ENCODE results near the gene XBP1.

DNA sequence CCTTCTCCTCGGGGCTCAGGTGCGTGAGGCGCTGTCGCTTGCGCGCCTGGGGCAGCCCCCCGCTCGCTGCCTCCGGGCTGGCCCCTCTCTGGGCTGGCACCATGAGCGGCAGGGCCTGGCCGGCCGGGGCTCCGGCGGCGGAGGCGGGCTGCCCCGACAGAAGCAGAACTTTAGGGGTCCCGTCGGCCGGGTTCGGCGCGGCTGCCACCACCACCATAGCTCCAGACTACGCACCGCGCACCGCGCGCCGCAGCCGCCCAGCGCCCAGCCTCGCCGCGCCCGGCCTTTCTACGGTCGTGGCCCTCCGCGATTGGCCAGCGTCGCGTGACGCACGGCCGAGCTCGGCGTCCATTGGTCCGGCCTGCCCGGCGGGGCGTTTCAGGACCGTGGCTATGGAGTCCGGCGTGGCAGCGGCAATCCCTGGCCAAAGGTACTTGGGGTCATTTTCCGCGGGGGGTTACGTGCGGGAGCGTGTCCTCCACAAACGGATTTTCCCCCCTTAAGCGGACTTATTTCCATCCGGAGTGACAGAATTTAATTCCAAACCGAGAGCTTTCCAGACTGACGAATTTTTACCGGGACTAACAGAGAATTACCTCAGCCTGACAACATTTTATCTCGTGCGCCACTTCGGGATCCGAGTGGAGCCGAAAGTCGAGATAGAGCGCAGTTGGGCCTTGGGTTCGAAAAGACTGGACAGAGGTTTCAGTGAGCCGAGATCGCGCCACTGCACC, at the start of gene XBP1:
- TF ChIP-seq, protein P1, sequence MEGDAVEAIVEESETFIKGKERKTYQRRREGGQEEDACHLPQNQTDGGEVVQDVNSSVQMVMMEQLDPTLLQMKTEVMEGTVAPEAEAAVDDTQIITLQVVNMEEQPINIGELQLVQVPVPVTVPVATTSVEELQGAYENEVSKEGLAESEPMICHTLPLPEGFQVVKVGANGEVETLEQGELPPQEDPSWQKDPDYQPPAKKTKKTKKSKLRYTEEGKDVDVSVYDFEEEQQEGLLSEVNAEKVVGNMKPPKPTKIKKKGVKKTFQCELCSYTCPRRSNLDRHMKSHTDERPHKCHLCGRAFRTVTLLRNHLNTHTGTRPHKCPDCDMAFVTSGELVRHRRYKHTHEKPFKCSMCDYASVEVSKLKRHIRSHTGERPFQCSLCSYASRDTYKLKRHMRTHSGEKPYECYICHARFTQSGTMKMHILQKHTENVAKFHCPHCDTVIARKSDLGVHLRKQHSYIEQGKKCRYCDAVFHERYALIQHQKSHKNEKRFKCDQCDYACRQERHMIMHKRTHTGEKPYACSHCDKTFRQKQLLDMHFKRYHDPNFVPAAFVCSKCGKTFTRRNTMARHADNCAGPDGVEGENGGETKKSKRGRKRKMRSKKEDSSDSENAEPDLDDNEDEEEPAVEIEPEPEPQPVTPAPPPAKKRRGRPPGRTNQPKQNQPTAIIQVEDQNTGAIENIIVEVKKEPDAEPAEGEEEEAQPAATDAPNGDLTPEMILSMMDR (IDR thresholded peaks at IDR 0.05), result no peak
- peak; percentile 99 for TF ChIP-seq POLR2AphosphoS5 (IDR thresholded peaks at IDR 0.05)
- peak; percentile 99 for TF ChIP-seq POLR2A (IDR thresholded peaks at IDR 0.05; ENCODE audit: low read depth)
- no peak for TF ChIP-seq EP300 (IDR thresholded peaks at IDR 0.05)

Data from esophagus muscularis mucosa (tissue), 4 donors.